GM23248 (cell line): Measurements from ENCODE around the gene APC.

Experiments used
- EZH2 ChIP-seq: fragments of 200-600 bp; sonication (generic); IDR thresholded peaks from 2 replicates; pipeline ENCODE4 v1.6.1; 2018; ENCODE audit warnings: antibody characterized with exemption, mild to moderate bottlenecking; ENCODE audit not compliant: insufficient read depth, poor library complexity, severe bottlenecking
- EZH2phosphoT487 ChIP-seq: fragments of 200-600 bp; sonication (generic); IDR thresholded peaks from 2 replicates; pipeline ENCODE4 v1.6.1; 2018; ENCODE audit warnings: antibody characterized with exemption, moderate library complexity, mild to moderate bottlenecking, low read depth; ENCODE audit not compliant: insufficient read depth

DNA sequence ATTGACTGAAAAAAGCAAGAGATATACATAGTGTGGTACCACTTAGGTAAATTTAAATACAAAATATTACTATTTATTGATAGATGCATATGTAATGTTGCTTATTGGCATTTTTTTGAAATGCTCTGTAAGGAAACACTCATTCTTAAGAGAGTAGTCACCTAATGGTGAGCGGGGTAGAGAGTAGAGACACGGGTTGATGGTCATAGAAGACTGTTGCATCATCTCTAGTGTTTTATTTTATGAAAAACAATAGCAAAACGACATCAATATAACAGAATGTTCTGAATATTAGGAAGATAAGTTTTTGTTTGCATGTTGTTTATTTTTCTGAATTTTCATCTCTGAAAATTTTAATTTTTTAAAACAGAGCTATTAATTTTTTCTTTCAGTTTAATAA, 127.4 kb downstream of the APC start:
- no peak for TF ChIP-seq EZH2
- no peak for TF ChIP-seq EZH2phosphoT487
